T-cell (primary cell): Measurements from ENCODE around the gene DIP2C. TPM values are rescaled to one million over a fixed set of nuclear protein-coding genes. Genes with fewer than 3 reads are reported as not detected.

Experiments
- ATAC-seq, 4 experiments: fragments of 200-7000 bp in 3 of 4; fragments of 150-1000 bp in 1 of 4; cut with Tn5 transposase; replicated peaks in 1 of 4; 1 replicate in 3 of 4; 2 replicates in 1 of 4; pipeline ENCODE4 v1.10.0; 2021; ENCODE audit warnings: moderate library complexity in 3 of 4, mild to moderate bottlenecking in 2 of 4, moderate number of reproducible peaks in 1 of 4
- CTCF ChIA-PET, 2 donors: fragments of 300-600 bp; sonication (Branson Sonifier 250); formaldehyde crosslinking; loops; one replicate each; lab custom pipeline; 2022; ENCODE audit warnings: antibody characterized with exemption in 2 of 2; lab: Charles Lee
- POLR2A ChIA-PET, 2 donors: fragments of 300-600 bp; sonication (Branson Sonifier 250); formaldehyde crosslinking; loops; one replicate each; lab custom pipeline; 2022; ENCODE audit warnings: antibody characterized with exemption in 2 of 2; lab: Charles Lee
- DNase-seq, 35 experiments: peaks; one replicate each; pipeline versions ENCODE4 v3.0.0 to v3.0.0-alpha.2; 2013 to 2023
- H3K27ac ChIP-seq: one replicate; pipeline ENCODE4 v1.5.1; 2013; ENCODE audit warnings: low read length
- H3K27me3 ChIP-seq, 2 experiments: replicated peaks in 1 of 2; 1 replicate in 1 of 2; 2 replicates in 1 of 2; pipeline versions ENCODE4 v1.6.1 to v1.7.0; 2013; ENCODE audit warnings: low read length in 1 of 2, mixed read lengths in 1 of 2; ENCODE audit not compliant: control insufficient read depth in 2 of 2, insufficient read depth in 2 of 2; ENCODE audit errors: extremely low read depth in 1 of 2
- H3K36me3 ChIP-seq, 2 donors: 1 replicate in 1 of 2; 2 replicates in 1 of 2; pipeline versions ENCODE4 v1.6.1 to v1.7.0; 2013; ENCODE audit warnings: low read length in 1 of 2; ENCODE audit not compliant: control insufficient read depth in 2 of 2, insufficient read depth in 1 of 2; ENCODE audit errors: extremely low read depth in 1 of 2
- H3K4me1 ChIP-seq, 2 experiments: 1 replicate in 1 of 2; 2 replicates in 1 of 2; pipeline versions ENCODE4 v1.6.1 to v1.7.0; 2013; ENCODE audit warnings: low read length in 2 of 2, mixed read lengths in 1 of 2; ENCODE audit not compliant: insufficient read depth in 2 of 2, control insufficient read depth in 1 of 2; ENCODE audit errors: extremely low read depth in 1 of 2
- H3K4me3 ChIP-seq, 2 donors: 1 replicate in 1 of 2; 2 replicates in 1 of 2; pipeline versions ENCODE4 v1.5.1 to v1.7.0; 2013; ENCODE audit warnings: mild to moderate bottlenecking in 2 of 2, low read length in 1 of 2, moderate library complexity in 1 of 2; ENCODE audit not compliant: control insufficient read depth in 1 of 2; ENCODE audit errors: extremely low read depth in 1 of 2
- H3K9me3 ChIP-seq: 2 replicates; pipeline ENCODE4 v1.7.0; 2013
- H3K27ac Mint-ChIP-seq, 2 donors: one replicate each; pipeline ENCODE4 v1.8.0; 2020 to 2021; ENCODE audit warnings: mild to moderate bottlenecking in 2 of 2, mixed read lengths in 2 of 2
- H3K27me3 Mint-ChIP-seq, 2 donors: one replicate each; pipeline ENCODE4 v1.8.0; 2021 to 2022; ENCODE audit warnings: mixed read lengths in 2 of 2
- H3K36me3 Mint-ChIP-seq: one replicate; pipeline ENCODE4 v1.8.0; 2021; ENCODE audit warnings: mixed read lengths
- H3K4me1 Mint-ChIP-seq, 3 donors: one replicate each; pipeline ENCODE4 v1.8.0; 2020 to 2022; ENCODE audit warnings: mixed read lengths in 3 of 3, mild to moderate bottlenecking in 1 of 3
- H3K4me3 Mint-ChIP-seq, 3 donors: one replicate each; pipeline ENCODE4 v1.8.0; 2020 to 2022; ENCODE audit warnings: mild to moderate bottlenecking in 3 of 3, mixed read lengths in 3 of 3, moderate library complexity in 3 of 3
- H3K9me3 Mint-ChIP-seq, 3 donors: one replicate each; pipeline ENCODE4 v1.8.0; 2020 to 2022; ENCODE audit warnings: mixed read lengths in 3 of 3
- WGBS: methylation state at CpG from one replicate; pipeline ENCODE4 v1.1.5; 2013; ENCODE audit warnings: missing lambda C conversion rate; ENCODE audit not compliant: insufficient coverage; 5-methylcytosine and 5-hydroxymethylcytosine counted together
- total RNA-seq, 35 experiments: library from RNA in 6 of 35; stranded (reverse) in 6 of 35; fragments of 120-200 nt in 1 of 35; gene quantifications; one replicate each; pipeline versions ENCODE4 v1.2.1 to v1.2.4 and lab custom pipeline; 2013 to 2026

Gene DIP2C
- total RNA-seq, 5 donors from 2014 or later (not counting 1 experiment from before 2014, with no cell fraction given): 2.7 to 7.4 (median 4.5) TPM

- ChIA-PET CTCF (interaction anchor here in 1 of 2 donors (0.6 kb wide), 1 partner anchor 35 kb away, joined by 3 read pairs; no protein-coding TSS in a partner anchor), POLR2A (no interaction called here)
- H3K9me3 ChIP-seq: no peaks in the 10 kb centered on the region
- DNase-seq (no peak), ATAC-seq (no peak)
- 80% methylated on average over 16 of the region's 23 CpGs for WGBS
- no peak overlapping the region for H3K4me3 ChIP-seq
- no peak overlapping the region for H3K27ac ChIP-seq
- no peaks in the 10 kb centered on the region for H3K36me3 Mint-ChIP-seq
- H3K27ac Mint-ChIP-seq: no peak overlapping the region
- no peak overlapping the region for H3K4me3 Mint-ChIP-seq
- no peaks in the 10 kb centered on the region for H3K36me3 ChIP-seq
- H3K27me3 ChIP-seq: peaks cover 0 to 3% of the 10 kb centered on the region in 2 experiments
- H3K4me1 Mint-ChIP-seq: no peaks in the 10 kb centered on the region
- no peaks in the 10 kb centered on the region for H3K9me3 Mint-ChIP-seq
- H3K4me1 ChIP-seq: no peaks in the 10 kb centered on the region
- H3K27me3 Mint-ChIP-seq: peaks cover 0 to 2% of the 10 kb centered on the region in 2 donors
Measured at GRCh38 chr10:644076-644942, 45.2 kb downstream of the DIP2C start.

GRCh38 chr10:642186-642890 lies 47.1 kb downstream of the DIP2C start:
- no peaks in the 10 kb centered on the region for H3K36me3 Mint-ChIP-seq
- H3K9me3 ChIP-seq: no peaks in the 10 kb centered on the region
- ATAC-seq (no peak), DNase-seq (no peak)
- H3K27me3 Mint-ChIP-seq: peaks cover 5 to 7% of the 10 kb centered on the region in 2 donors
- no peaks in the 10 kb centered on the region for H3K9me3 Mint-ChIP-seq
- H3K36me3 ChIP-seq: no peaks in the 10 kb centered on the region
- 86% methylated on average over 7 of the region's 16 CpGs for WGBS
- peaks cover 3 to 12% of the 10 kb centered on the region in 2 experiments for H3K27me3 ChIP-seq
- H3K27ac ChIP-seq: no peak overlapping the region
- POLR2A ChIA-PET: no interaction called here
- no peak overlapping the region for H3K27ac Mint-ChIP-seq
- no peaks in the 10 kb centered on the region for H3K4me1 ChIP-seq
- no peaks in the 10 kb centered on the region for H3K4me1 Mint-ChIP-seq
- no peak overlapping the region for H3K4me3 ChIP-seq
- H3K4me3 Mint-ChIP-seq: no peak overlapping the region
- CTCF ChIA-PET: no interaction called here

GRCh38 chr10:641149-642010 lies 48.1 kb downstream of the DIP2C start:
- Histone ChIP-seq H3K4me1 (no peaks in the 10 kb centered on the region), H3K9me3 (no peaks in the 10 kb centered on the region), H3K36me3 (no peaks in the 10 kb centered on the region), H3K4me3 (no peak overlapping the region), H3K27ac (no peak overlapping the region), H3K27me3 (peaks cover 3 to 21% of the 10 kb centered on the region in 2 experiments)
- DNase-seq: no peak
- no peak for ATAC-seq
- no peaks in the 10 kb centered on the region for H3K9me3 Mint-ChIP-seq
- ChIA-PET POLR2A (no interaction called here), CTCF (no interaction called here)
- WGBS: 94% methylated on average over 10 of the region's 21 CpGs
- no peaks in the 10 kb centered on the region for H3K36me3 Mint-ChIP-seq
- no peak overlapping the region for H3K4me3 Mint-ChIP-seq
- peaks cover 0 to 5% (median 0%) of the 10 kb centered on the region in 3 donors for H3K4me1 Mint-ChIP-seq
- H3K27ac Mint-ChIP-seq: no peak overlapping the region
- peaks cover 12% of the 10 kb centered on the region in 2 donors for H3K27me3 Mint-ChIP-seq

GRCh38 chr10:640673-641045 lies 48.8 kb downstream of the DIP2C start:
- no peak overlapping the region for H3K27ac Mint-ChIP-seq
- Histone ChIP-seq H3K4me1 (no peaks in the 10 kb centered on the region), H3K36me3 (no peaks in the 10 kb centered on the region), H3K4me3 (no peak overlapping the region), H3K9me3 (no peaks in the 10 kb centered on the region), H3K27ac (no peak overlapping the region), H3K27me3 (peaks cover 3 to 27% of the 10 kb centered on the region in 2 experiments)
- peaks cover 0 to 5% (median 0%) of the 10 kb centered on the region in 3 donors for H3K4me1 Mint-ChIP-seq
- peaks cover 18 to 19% of the 10 kb centered on the region in 2 donors for H3K27me3 Mint-ChIP-seq
- no peaks in the 10 kb centered on the region for H3K9me3 Mint-ChIP-seq
- ChIA-PET POLR2A (no interaction called here), CTCF (no interaction called here)
- ATAC-seq (no peak), DNase-seq (no peak)
- WGBS: 91% methylated on average over 22 of the region's 27 CpGs
- no peaks in the 10 kb centered on the region for H3K36me3 Mint-ChIP-seq
- no peak overlapping the region for H3K4me3 Mint-ChIP-seq

- POLR2A ChIA-PET: no interaction called here
- no peaks in the 10 kb centered on the region for H3K36me3 Mint-ChIP-seq
- no peak for ATAC-seq
- H3K9me3 Mint-ChIP-seq: no peaks in the 10 kb centered on the region
- peaks cover 18 to 20% of the 10 kb centered on the region in 2 donors for H3K27me3 Mint-ChIP-seq
- CTCF ChIA-PET: no interaction called here
- H3K27ac Mint-ChIP-seq: no peak overlapping the region
- H3K9me3 ChIP-seq: no peaks in the 10 kb centered on the region
- no peak for DNase-seq
- no peak overlapping the region for H3K4me3 Mint-ChIP-seq
- no peaks in the 10 kb centered on the region for H3K4me1 ChIP-seq
- H3K27me3 ChIP-seq: peaks cover 3 to 33% of the 10 kb centered on the region in 2 experiments
- WGBS: 91% methylated on average over 40 of the region's 64 CpGs
- no peak overlapping the region for H3K4me3 ChIP-seq
- no peak overlapping the region for H3K27ac ChIP-seq
- peaks cover 0 to 5% (median 0%) of the 10 kb centered on the region in 3 donors for H3K4me1 Mint-ChIP-seq
- no peaks in the 10 kb centered on the region for H3K36me3 ChIP-seq
Measured at GRCh38 chr10:639751-640672, 49.5 kb downstream of the DIP2C start.
